HG03025 (cell line): ENCODE data around the gene C9orf85.
"Not testable (repeated sequence)": the region's sequence is repeated elsewhere in the genome, so short reads cannot be mapped to it uniquely, and the experiment has no call there.

ENCODE experiments used
- ATAC-seq: cut with Tn5 transposase; IDR thresholded peaks from one replicate; pipeline ENCODE4 v1.9.1; 2021; ENCODE audit warnings: mild to moderate bottlenecking, moderate library complexity; ENCODE audit not compliant: unreplicated experiment, low FRiP score

The C9orf85 gene

GRCh38 chr9:71986900-71987299, 75.5 kb downstream of the C9orf85 start:
- ATAC-seq = no peak

- ATAC-seq = no peak
These were observed 76.3 kb downstream of the C9orf85 start for GRCh38 chr9:71987471-71988371.

- no peak for ATAC-seq
These were observed 79.0 kb downstream of the C9orf85 start for GRCh38 chr9:71990466-71990865.

GRCh38 chr9:72005451-72005850, 94.0 kb downstream of the C9orf85 start:
- ATAC-seq = no peak

GRCh38 chr9:72006501-72006900, 95.1 kb downstream of the C9orf85 start:
- no peak for ATAC-seq

GRCh38 chr9:72007726-72008125, 96.3 kb downstream of the C9orf85 start:
- ATAC-seq = not testable (repeated sequence)

- ATAC-seq = no peak
These were observed 101.2 kb downstream of the C9orf85 start for GRCh38 chr9:72012646-72013045.

- no peak for ATAC-seq
These were observed 101.9 kb downstream of the C9orf85 start for GRCh38 chr9:72013292-72013760.

- no peak for ATAC-seq
These were observed 111.4 kb downstream of the C9orf85 start for GRCh38 chr9:72022841-72023240.
